ENCODE measurements around the gene EZH1. TPM values are rescaled to one million over a fixed set of nuclear protein-coding genes. Genes with fewer than 3 reads are reported as not detected.

Gene EZH1
- total and polyA plus RNA-seq, 5 experiments from 2014 or later: 30.6 to 197 (median 44.6) TPM

DNA sequence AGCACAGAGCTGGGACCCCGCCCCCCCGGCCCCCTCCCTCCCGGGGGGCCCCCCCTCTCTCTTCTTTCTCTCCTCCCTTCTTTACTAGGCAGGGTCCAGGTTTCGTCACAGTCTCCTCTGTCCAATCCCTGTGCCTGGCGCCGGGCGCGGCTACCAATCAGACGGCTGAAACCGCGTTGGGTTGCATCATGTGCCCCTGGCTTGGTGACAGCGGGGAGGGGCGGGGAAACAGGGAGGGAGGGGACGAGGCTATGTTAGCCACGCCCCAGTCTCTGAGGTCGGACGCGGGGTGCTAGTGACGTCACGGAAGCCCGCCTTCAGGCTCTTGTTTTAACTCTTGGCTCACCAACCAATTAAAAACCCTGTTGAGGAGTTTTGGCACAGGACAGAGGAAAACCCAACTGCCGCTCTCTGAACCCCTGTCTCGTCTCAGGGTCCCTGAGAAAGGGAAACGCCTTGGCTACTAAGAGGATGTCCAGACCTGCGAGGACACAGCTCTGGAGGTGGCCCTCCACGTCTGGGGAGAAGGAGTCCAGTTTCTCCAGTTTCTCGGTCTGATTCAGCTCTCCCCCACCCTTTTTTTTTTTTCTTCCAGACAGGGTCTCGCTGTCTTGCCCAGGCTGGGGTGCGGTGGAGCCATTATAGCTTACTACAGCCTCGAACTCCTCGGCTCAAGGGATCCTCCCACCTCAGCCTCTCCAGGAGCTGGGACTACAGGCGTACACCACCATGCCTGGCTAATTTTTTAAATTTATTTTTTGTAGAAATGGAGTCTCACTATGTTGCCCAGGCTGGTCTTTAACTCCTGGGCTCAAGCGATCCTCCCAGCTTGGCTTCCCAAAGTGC lies 67.6 kb downstream of the EZH1 start:
- H3K4me3 Mint-ChIP-seq: peak overlapping the region; percentile 82 to 93 (median 92)
- H3K36me3 Mint-ChIP-seq: peaks cover 0 to 2% (median 0%) of the 10 kb centered on the region in 3 donors
- peaks cover 16 to 48% (median 24%) of the 10 kb centered on the region in 5 donors for H3K27me3 Mint-ChIP-seq
- peak; percentile 84 to 98 (median 94) for DNase-seq
- peak overlapping the region in 8 of 10 donors; percentile 71 to 90 (median 80) for H3K27ac Mint-ChIP-seq
- peaks cover 24 to 57% (median 56%) of the 10 kb centered on the region in 4 donors for H3K4me1 Mint-ChIP-seq
- peak; percentile 68 to 85 for ATAC-seq
- POLR2A ChIA-PET: interaction anchor here (0.7 to 1.9 kb wide), 8 partner anchors 9 to 141 kb away, joined by 3 to 5 read pairs (median 3); partner anchors contain the start of genes EZH1, NAGLU, PSMC3IP and RETREG3
- H3K9me3 Mint-ChIP-seq: peaks cover 0 to 4% (median 0%) of the 10 kb centered on the region in 9 donors

DNA sequence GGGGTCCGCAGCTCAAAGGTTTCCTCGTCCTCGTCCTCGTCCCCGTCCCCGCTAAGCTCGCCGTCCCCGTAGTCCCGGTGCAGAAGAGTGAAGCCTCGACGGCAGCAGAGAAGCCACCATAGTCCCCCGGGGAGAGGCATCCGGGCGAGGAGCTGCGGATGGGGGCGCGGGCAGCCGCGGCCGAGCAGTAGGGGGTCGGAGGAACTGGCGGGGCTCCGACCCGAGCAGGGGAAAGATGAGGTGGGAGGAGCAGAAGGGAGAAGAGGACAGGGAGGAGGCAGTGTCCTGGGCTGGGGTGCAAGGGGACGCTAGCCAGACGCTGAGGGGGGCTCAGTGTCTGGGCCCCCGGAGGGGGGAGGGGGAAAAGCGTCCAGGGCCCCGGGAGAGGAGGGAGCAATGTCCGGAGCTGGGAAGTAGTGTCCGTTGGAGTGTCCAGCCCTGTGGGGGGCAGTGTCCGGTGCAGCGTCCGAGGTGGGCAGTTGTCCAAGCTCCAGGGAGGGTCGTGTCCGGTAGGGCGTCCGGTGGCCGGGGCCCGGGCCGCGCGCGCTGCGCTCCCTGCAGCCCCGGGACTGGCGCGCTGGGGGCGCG lies 68.3 kb downstream of the EZH1 start, which contains the start of gene PLEKHH3:
Gene PLEKHH3 (minus strand): TSS at position 571 of the 588 bp plus-strand sequence. CDS start 431 bp downstream, at position 140.
- Mint-ChIP-seq H3K36me3 (peaks cover 0 to 2% (median 0%) of the 10 kb centered on the region in 3 donors), H3K4me1 (peaks cover 22 to 55% (median 52%) of the 10 kb centered on the region in 4 donors), H3K9me3 (peaks cover 0 to 4% (median 0%) of the 10 kb centered on the region in 9 donors), H3K27me3 (peaks cover 16 to 47% (median 23%) of the 10 kb centered on the region in 5 donors), H3K4me3 (peak within 1 kb of the TSS; percentile 82 to 93 (median 92)), H3K27ac (peak within 1 kb of the TSS in 8 of 10 donors; percentile 71 to 90 (median 80))
- no peak for DNase-seq
- POLR2A ChIA-PET: interaction anchor here (0.7 to 1.9 kb wide), 6 partner anchors 9 to 140 kb away, joined by 3 to 5 read pairs (median 4); partner anchors contain the start of genes EZH1, NAGLU, PSMC3IP and TUBG2
- ATAC-seq: no peak

DNA sequence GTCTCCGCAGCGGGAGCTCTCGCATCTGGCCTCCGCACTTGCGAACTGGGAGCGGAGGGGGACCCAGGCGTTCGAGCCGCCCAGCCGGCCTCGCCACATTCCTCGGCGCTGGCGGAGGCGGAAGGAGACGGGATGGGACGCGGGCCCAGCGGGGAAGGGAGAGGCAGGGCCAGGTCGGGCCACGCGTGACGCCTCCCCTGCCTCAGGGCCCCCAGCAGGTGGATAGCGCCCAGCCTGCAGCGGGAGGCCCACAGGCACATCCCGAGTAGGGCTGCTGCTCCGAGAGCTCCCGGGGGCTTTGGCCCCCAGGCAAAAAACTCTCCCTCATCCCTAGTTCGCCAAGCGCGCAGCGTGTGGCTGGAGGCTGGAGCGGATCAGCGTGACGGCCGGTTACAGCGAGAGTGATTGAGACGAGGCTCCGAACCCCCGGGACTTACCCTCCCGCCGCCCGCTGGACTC lies 68.8 kb downstream of the EZH1 start:
- no peak for DNase-seq
- ATAC-seq: no peak
- Mint-ChIP-seq H3K4me3 (peak overlapping the region; percentile 60 to 93 (median 74)), H3K9me3 (peaks cover 0 to 4% (median 0%) of the 10 kb centered on the region in 9 donors), H3K4me1 (peaks cover 20 to 54% (median 52%) of the 10 kb centered on the region in 4 donors), H3K27ac (peak overlapping the region in 2 of 10 donors; percentile 19 to 27), H3K36me3 (peaks cover 0 to 2% (median 0%) of the 10 kb centered on the region in 3 donors), H3K27me3 (peaks cover 15 to 47% (median 22%) of the 10 kb centered on the region in 5 donors)
- POLR2A ChIA-PET: interaction anchor here (0.7 to 1.9 kb wide), 4 partner anchors 8 to 140 kb away, joined by 3 to 5 read pairs (median 4); partner anchors contain the start of genes NAGLU and PSMC3IP

DNA sequence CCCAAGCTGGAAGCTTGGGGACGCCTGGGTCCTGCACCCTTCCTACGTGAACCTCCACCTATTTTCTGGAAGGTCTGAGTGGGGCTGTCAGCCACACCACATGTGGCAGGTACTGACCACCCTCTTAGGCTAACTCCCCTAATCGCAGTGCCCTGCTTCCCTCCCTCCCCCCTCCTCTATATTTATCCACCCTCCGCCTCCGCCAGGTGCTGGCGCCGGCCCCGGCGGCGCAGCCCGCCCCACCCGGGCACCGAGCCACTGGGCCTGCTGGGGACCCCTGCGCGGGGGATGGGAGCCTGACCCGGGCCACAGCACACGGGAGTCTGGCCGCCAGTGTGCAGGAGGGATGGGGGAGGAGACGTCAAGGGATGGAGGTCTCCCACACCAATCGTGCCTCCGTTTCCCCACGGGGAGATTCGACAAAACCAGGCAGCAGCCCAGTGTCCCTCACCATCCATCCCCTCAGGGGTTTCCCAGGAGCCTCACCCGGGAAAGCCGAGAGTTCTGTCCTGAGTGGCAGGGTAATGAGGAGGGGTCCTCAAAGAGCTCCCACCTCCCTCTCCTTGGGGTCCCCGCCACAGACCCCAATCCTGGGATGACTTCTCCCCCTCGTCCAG lies 69.4 kb downstream of the EZH1 start:
- Mint-ChIP-seq H3K4me1 (peaks cover 18 to 55% (median 53%) of the 10 kb centered on the region in 4 donors), H3K36me3 (peaks cover 0 to 2% (median 0%) of the 10 kb centered on the region in 3 donors), H3K27ac (no peak overlapping the region), H3K27me3 (peaks cover 13 to 49% (median 20%) of the 10 kb centered on the region in 5 donors), H3K9me3 (peaks cover 0 to 4% (median 0%) of the 10 kb centered on the region in 9 donors), H3K4me3 (peak overlapping the region in 5 of 10 donors; percentile 2 to 93 (median 26))
- POLR2A ChIA-PET: interaction anchor here (0.7 to 1.9 kb wide), 2 partner anchors 34 to 98 kb away, joined by 3 to 5 read pairs; partner anchors contain the start of gene PSMC3IP
- ATAC-seq (no peak), DNase-seq (no peak)

DNA sequence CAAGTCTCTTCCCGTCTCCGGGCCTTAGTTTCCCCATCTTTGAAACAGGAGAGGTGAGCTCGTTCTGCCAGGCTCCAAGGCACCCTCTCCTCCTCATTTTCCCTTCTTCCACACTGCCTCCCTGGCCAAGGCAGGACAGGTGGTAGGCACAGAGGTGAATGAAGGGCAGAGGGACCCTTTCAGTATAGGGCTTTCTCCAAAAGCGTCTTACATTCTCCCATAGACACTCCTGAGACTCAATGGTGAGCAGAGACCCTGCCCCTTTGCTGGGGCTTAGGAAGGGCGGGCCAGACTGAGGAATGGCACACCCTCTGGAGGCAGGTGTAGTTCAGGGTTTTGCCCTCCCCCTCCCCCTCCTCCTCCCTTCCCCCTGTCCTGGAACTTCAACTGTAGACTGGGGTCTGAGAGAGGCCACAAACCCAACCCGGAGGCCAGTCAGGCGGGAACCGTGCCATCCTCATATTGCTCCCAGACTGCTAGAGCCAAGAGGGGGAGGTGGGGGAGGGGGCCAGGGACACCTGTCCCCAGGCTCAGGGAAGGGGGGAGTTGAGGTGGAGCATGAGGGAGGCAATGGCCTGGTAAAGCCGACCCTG lies 70.0 kb downstream of the EZH1 start:
- Mint-ChIP-seq H3K4me3 (peak overlapping the region in 8 of 10 donors; percentile 8 to 78 (median 48)), H3K27ac (no peak overlapping the region), H3K36me3 (peaks cover 0 to 2% (median 0%) of the 10 kb centered on the region in 3 donors), H3K27me3 (peaks cover 13 to 50% (median 23%) of the 10 kb centered on the region in 5 donors), H3K9me3 (peaks cover 0 to 4% (median 0%) of the 10 kb centered on the region in 9 donors), H3K4me1 (peaks cover 19 to 55% (median 52%) of the 10 kb centered on the region in 4 donors)
- no peak for ATAC-seq
- POLR2A ChIA-PET: interaction anchor here (1.9 kb wide), 1 partner anchor 97 kb away, joined by 5 read pairs; the partner anchor contains the start of gene PSMC3IP
- DNase-seq: no peak

DNA sequence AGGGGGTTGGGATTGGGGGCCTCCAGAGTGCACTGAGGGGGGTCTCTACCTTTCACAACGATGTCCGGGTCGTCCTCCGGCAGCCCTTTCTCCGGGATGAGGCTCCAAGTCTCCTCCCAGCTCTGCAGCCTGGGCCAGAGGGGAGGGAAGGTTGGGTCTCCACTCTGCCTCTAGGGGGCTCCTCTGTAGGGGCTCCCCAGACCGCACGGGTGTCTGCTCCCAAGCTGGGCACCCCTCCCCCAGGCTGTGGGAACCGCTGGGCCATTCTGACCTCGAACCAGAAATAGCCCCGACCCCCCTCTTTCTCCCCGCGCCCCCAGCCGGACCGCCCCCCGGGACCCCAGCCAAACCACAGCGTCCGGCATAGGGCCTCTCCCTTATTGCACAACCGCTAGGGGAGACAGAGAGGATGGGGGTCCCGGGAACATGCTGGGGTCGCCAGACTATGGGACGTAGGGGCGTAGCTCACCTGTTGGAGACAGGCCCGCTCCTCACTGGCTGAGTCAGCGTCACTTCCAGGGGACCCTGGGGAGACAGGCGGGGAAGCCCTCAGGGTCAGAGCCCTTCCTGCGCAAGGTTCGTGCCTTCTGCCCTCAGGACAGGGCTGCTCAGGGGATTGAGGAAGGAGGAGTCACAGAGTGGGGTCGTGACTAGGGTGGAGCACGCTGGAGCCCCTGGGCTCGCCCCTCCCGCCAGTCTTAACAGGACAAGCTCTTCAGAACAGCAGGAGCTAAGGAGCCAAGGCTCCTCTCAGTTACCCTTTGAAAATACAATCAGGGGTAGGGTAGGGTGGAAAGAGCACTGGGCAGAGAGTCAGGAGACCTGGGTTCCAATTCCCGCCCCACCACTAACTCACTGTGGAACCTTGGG lies 70.7 kb downstream of the EZH1 start:
- DNase-seq (peak in 2 of 10 donors; percentile 33 to 39), ATAC-seq (no peak)
- Mint-ChIP-seq H3K27me3 (peaks cover 13 to 49% (median 26%) of the 10 kb centered on the region in 5 donors), H3K4me3 (peak overlapping the region in 8 of 10 donors; percentile 15 to 78 (median 38)), H3K4me1 (peaks cover 20 to 52% (median 48%) of the 10 kb centered on the region in 4 donors), H3K27ac (peak overlapping the region in 1 of 10 donors; percentile 29), H3K9me3 (peaks cover 0 to 4% (median 0%) of the 10 kb centered on the region in 9 donors), H3K36me3 (peaks cover 0 to 2% (median 0%) of the 10 kb centered on the region in 3 donors)
- POLR2A ChIA-PET: interaction anchor here (1.2 kb wide), 1 partner anchor 15 kb away, joined by 3 read pairs; the partner anchor contains the start of gene TUBG2

DNA sequence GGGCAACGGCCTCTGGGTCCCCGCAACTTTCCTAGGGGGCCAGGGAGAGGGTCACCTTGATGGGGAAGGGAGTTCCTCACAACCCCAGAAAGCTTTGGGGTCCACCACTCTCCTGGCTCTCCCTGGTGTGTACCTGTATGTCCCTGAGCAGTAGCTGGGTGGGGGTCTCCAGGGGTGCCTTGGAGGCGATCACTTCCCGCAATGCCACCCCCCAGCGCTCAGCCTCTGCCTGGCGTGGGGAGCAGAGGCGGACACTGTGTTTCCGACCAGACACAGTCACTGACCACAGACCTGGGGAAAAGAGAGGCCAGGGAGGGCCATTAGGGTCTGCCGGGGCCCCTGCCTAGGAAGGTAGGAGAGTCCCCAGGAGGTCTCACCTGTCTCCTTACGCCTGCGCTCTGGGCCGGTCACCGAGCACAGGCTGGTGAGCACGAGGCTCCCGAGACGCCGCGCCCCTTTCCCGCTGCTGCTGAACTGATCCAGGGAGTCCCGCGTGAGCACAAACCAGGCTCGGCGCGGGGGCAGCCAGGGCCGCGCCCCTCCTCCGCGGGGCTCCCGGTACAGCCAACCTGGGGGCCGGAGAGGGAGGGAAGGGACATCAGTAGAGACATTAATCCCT lies 71.5 kb downstream of the EZH1 start:
- no peak for DNase-seq
- Mint-ChIP-seq H3K9me3 (peaks cover 0 to 4% (median 0%) of the 10 kb centered on the region in 9 donors), H3K27me3 (peaks cover 13 to 52% (median 27%) of the 10 kb centered on the region in 5 donors), H3K36me3 (peaks cover 0 to 2% (median 0%) of the 10 kb centered on the region in 3 donors), H3K4me3 (no peak overlapping the region), H3K4me1 (peaks cover 18 to 47% (median 43%) of the 10 kb centered on the region in 4 donors), H3K27ac (no peak overlapping the region)
- no peak for ATAC-seq
- POLR2A ChIA-PET: interaction anchor here (0.8 to 1.2 kb wide), 2 partner anchors 9 to 14 kb away, joined by 3 to 5 read pairs; partner anchors contain the start of gene TUBG2

DNA sequence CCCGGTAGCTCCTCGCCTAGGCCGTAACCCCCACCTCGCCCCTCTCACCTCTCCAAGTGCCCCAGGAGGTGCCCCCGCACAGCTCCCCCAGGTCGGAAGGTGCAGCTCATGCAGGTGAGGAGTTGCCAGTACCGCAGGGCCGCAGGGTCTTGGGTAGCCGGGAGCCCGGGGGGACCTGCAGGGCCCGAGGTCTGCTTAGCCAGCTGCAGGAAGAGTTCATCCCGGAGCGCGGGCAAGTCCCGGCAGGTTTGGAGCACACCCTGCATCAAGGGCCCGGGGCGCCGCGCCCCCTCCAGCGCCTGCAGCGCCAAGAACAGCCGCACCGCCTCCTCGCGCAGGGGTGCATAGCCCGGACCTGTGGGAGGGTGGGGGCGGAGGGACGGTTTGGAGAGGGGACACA lies 72.8 kb downstream of the EZH1 start:
- H3K36me3 Mint-ChIP-seq: peaks cover 0 to 4% (median 0%) of the 10 kb centered on the region in 3 donors
- POLR2A ChIA-PET: interaction anchor here (0.6 to 1.6 kb wide), 2 partner anchors 13 to 97 kb away, joined by 4 to 5 read pairs; partner anchors contain the start of gene TUBG2
- H3K9me3 Mint-ChIP-seq: peaks cover 0 to 4% (median 0%) of the 10 kb centered on the region in 9 donors
- no peak for DNase-seq
- peak overlapping the region in 2 of 10 donors; percentile 52 to 80 for H3K4me3 Mint-ChIP-seq
- peaks cover 12 to 52% (median 27%) of the 10 kb centered on the region in 5 donors for H3K27me3 Mint-ChIP-seq
- no peak for ATAC-seq
- no peak overlapping the region for H3K27ac Mint-ChIP-seq
- H3K4me1 Mint-ChIP-seq: peaks cover 18 to 37% (median 34%) of the 10 kb centered on the region in 4 donors

DNA sequence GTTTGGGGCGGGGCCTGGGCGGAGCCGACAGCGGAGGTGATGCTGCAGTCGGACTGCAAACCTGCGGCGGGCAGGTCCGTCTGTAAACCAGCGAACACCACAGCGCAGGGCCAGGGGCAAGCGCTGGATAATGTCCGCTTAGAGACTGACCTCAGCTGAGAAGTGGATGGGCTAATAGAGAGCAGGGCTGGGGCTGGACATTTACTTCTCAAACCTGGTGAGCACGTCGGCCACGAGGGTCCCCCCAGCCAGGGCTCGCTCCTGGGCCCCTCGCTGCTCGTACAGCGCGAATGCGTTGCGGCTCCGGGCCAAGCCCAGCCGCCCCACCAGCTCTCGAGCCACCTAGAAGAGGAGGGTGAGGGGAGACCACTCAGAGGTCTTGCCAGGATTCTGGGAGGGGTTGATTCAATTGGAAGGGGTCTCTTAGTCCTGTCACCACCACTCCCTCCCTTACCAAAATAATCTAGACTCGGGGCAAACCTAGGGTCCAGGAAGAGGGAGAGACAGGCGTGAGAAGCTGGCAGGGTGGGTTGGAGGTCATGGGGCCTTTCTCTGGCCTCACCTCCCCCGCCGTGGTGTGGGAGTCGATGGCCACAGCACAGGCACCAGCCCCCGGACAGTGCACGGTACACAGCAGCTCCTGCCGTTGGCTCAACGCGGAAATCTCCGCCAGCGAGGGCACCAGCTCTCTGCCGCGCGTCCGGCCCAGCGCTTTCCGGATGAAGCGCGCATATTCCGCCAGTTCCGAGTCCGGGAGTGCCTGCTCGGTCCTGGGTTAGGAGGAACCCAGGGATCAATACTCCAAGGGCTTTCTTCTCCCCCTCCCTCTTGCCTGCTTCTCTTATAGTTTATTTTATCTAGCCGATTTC lies 73.8 kb downstream of the EZH1 start:
- Mint-ChIP-seq H3K27ac (peak overlapping the region in 1 of 10 donors; percentile 18), H3K36me3 (peaks cover 0 to 11% (median 6%) of the 10 kb centered on the region in 3 donors), H3K4me3 (peak overlapping the region; percentile 52 to 80 (median 75)), H3K9me3 (peaks cover 0 to 4% (median 0%) of the 10 kb centered on the region in 9 donors), H3K4me1 (peaks cover 16 to 32% (median 28%) of the 10 kb centered on the region in 4 donors), H3K27me3 (peaks cover 10 to 45% (median 25%) of the 10 kb centered on the region in 5 donors)
- no peak for DNase-seq
- ATAC-seq: no peak
- POLR2A ChIA-PET: interaction anchor here (1.0 to 1.6 kb wide), 3 partner anchors 9 to 62 kb away, joined by 3 to 8 read pairs (median 4); partner anchors contain the start of genes RETREG3 and TUBG2

All from naive thymus-derived CD8-positive, alpha-beta T cell (primary cell).